ENCODE data around the gene DSP. TPM values are rescaled to one million over a fixed set of nuclear protein-coding genes. Genes with fewer than 3 reads are reported as not detected.

The DSP gene
- total and polyA plus RNA-seq, 12 donors: 4.1 to 61.4 (median 38.8) TPM

DNA sequence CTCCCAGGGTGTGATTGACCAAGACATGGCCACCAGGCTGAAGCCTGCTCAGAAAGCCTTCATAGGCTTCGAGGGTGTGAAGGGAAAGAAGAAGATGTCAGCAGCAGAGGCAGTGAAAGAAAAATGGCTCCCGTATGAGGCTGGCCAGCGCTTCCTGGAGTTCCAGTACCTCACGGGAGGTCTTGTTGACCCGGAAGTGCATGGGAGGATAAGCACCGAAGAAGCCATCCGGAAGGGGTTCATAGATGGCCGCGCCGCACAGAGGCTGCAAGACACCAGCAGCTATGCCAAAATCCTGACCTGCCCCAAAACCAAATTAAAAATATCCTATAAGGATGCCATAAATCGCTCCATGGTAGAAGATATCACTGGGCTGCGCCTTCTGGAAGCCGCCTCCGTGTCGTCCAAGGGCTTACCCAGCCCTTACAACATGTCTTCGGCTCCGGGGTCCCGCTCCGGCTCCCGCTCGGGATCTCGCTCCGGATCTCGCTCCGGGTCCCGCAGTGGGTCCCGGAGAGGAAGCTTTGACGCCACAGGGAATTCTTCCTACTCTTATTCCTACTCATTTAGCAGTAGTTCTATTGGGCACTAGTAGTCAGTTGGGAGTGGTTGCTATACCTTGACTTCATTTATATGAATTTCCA lies 43.9 kb downstream of the DSP start:
- Histone ChIP-seq H3K4me1 (replicated peaks in 1 of 2) (peaks cover 4 to 8% of the 10 kb centered on the region in 2 donors), H3K4me3 (no peak overlapping the region), H3K9me3 (replicated peaks in 1 of 3) (no peaks in the 10 kb centered on the region), H3K27me3 (no peaks in the 10 kb centered on the region), H3K27ac (no peak overlapping the region), H3K36me3 (replicated peaks in 1 of 2) (peaks cover 0 to 5% of the 10 kb centered on the region in 2 donors)
- no peak for DNase-seq
- WGBS, 4 donors: 96 to 99% (median 97%) methylated on average over 28 of the region's 28 CpGs
- intact Hi-C loops (cut with DNase I): no loop called here
- no peak for TF ChIP-seq POLR2A (IDR thresholded peaks at IDR 0.05)
- TF ChIP-seq, protein P1, sequence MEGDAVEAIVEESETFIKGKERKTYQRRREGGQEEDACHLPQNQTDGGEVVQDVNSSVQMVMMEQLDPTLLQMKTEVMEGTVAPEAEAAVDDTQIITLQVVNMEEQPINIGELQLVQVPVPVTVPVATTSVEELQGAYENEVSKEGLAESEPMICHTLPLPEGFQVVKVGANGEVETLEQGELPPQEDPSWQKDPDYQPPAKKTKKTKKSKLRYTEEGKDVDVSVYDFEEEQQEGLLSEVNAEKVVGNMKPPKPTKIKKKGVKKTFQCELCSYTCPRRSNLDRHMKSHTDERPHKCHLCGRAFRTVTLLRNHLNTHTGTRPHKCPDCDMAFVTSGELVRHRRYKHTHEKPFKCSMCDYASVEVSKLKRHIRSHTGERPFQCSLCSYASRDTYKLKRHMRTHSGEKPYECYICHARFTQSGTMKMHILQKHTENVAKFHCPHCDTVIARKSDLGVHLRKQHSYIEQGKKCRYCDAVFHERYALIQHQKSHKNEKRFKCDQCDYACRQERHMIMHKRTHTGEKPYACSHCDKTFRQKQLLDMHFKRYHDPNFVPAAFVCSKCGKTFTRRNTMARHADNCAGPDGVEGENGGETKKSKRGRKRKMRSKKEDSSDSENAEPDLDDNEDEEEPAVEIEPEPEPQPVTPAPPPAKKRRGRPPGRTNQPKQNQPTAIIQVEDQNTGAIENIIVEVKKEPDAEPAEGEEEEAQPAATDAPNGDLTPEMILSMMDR (IDR thresholded peaks at IDR 0.05): no peak

GRCh38 chr6:7587631-7588100 lies 46.2 kb downstream of the DSP start:
- Histone ChIP-seq H3K27ac (no peak overlapping the region), H3K9me3 (replicated peaks in 1 of 3) (no peaks in the 10 kb centered on the region), H3K36me3 (replicated peaks in 1 of 2) (peaks cover 0 to 4% of the 10 kb centered on the region in 2 donors), H3K27me3 (no peaks in the 10 kb centered on the region), H3K4me1 (replicated peaks in 1 of 2) (peaks cover 13 to 26% of the 10 kb centered on the region in 2 donors), H3K4me3 (no peak overlapping the region)
- DNase-seq: no peak
- intact Hi-C loops (cut with DNase I): no loop called here
- TF ChIP-seq, protein P1 (IDR thresholded peaks at IDR 0.05): no peak
- no peak for TF ChIP-seq POLR2A (IDR thresholded peaks at IDR 0.05)
- WGBS, 4 donors: 64 to 80% (median 70%) methylated on average over 2 to 3 of the region's 3 CpGs

DNA sequence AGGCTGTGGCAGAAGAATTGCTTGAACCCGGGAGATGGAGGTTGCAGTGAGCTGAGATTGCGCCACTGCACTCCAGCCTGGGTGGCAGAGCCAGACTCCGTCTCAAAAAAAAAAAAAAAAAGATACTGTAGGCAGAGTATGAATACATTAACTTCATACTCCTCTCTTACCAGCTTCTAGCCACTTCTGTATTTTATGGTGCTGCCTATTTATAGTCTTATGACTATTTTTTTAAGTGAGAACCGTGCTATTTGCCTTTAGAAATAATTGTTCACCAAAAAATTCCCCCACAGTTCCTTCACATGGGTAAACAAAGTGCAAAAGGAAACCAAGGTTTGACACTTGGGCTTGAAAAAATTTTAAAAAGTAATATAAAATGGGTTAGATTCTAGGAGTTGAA lies 47.0 kb downstream of the DSP start:
- DNase-seq: no peak
- 65 to 69% (median 66%) methylated on average over 4 of the region's 4 CpGs for WGBS, 4 donors

GRCh38 chr6:7589221-7589620 lies 47.8 kb downstream of the DSP start:
- Histone ChIP-seq H3K4me3 (peak overlapping the region in 2 of 4 donors; percentile 88), H3K4me1 (replicated peaks in 1 of 2) (peaks cover 13 to 26% of the 10 kb centered on the region in 2 donors), H3K27ac (peak overlapping the region in 1 of 5 donors; percentile 56), H3K9me3 (replicated peaks in 1 of 3) (no peaks in the 10 kb centered on the region), H3K36me3 (replicated peaks in 1 of 2) (no peaks in the 10 kb centered on the region), H3K27me3 (no peaks in the 10 kb centered on the region)
- TF ChIP-seq POLR2A (IDR thresholded peaks at IDR 0.05): no peak
- TF ChIP-seq, protein P1 (IDR thresholded peaks at IDR 0.05): no peak
- intact Hi-C loops (cut with DNase I): no loop called here
- WGBS, 4 donors: 57 to 67% (median 67%) methylated on average over 3 of the region's 3 CpGs
- DNase-seq: no peak

More for the DNA sequence above, 47.0 kb downstream of the DSP start:
- Histone ChIP-seq H3K36me3 (replicated peaks in 1 of 2) (no peaks in the 10 kb centered on the region), H3K4me3 (no peak overlapping the region), H3K27ac (no peak overlapping the region), H3K9me3 (replicated peaks in 1 of 3) (no peaks in the 10 kb centered on the region), H3K27me3 (no peaks in the 10 kb centered on the region), H3K4me1 (replicated peaks in 1 of 2) (peaks cover 13 to 26% of the 10 kb centered on the region in 2 donors)
- TF ChIP-seq POLR2A (IDR thresholded peaks at IDR 0.05): no peak
- TF ChIP-seq, protein P1 (IDR thresholded peaks at IDR 0.05): no peak
- intact Hi-C loops (cut with DNase I): no loop called here
